ENCODE data around the gene SLC9A9. TPM values are rescaled to one million over a fixed set of nuclear protein-coding genes. Genes with fewer than 3 reads are reported as not detected.

SLC9A9 gene
- total RNA-seq, 2 donors from 2014 or later, result 29.6 to 60.1 TPM

GRCh38 chr3:143693506-143693905 lies 154.8 kb downstream of the SLC9A9 start:
- DNase-seq (ENCODE audit: low spot score) (no peak), ATAC-seq (ENCODE audit: insufficient number of reproducible peaks, low FRiP score, low read depth) (no peak)
- no peak overlapping the region for H3K4me3 ChIP-seq
- H3K9me3 ChIP-seq, result no peaks in the 10 kb centered on the region
- TF ChIP-seq CTCF (IDR thresholded peaks at IDR 0.05), result no peak
- H3K36me3 ChIP-seq, result no peaks in the 10 kb centered on the region
- no peak overlapping the region for H3K27ac ChIP-seq
- no peaks in the 10 kb centered on the region for H3K4me1 ChIP-seq (ENCODE audit: control insufficient read depth in 1 of 2, low read depth in 2 of 2)
- no peaks in the 10 kb centered on the region for H3K27me3 ChIP-seq (replicated peaks; ENCODE audit: insufficient read depth)

DNA sequence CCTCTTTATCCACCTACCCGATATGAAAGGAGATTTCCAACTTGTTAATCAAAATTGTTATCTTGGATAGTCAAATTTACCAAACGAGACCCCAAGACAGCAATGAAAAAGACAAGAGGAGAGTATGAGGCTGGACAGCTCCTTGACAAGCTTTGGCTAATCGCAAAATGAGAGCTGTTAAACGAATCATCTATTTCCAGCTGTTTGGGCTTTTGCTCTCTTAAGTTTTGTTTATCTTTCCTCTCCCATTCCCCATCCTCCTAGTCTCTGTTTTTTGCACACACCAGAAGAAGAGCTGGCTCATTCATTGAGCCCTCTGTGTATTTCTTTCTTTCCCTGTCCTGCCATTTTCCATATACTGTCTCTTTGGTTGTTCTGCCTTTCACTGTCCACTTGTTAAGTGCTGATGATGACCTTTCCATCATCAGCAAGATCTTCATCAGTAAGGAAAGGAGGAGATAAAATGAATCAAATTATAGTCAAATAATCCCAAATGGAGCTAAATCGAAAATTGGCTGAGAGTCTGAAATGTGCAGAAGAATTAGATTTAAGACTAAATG lies 161.6 kb downstream of the SLC9A9 start:
- Histone ChIP-seq H3K27ac (no peak overlapping the region), H3K9me3 (no peaks in the 10 kb centered on the region), H3K36me3 (no peaks in the 10 kb centered on the region), H3K4me3 (no peak overlapping the region), H3K27me3 (replicated peaks; ENCODE audit: insufficient read depth) (no peaks in the 10 kb centered on the region), H3K4me1 (ENCODE audit: control insufficient read depth in 1 of 2, low read depth in 2 of 2) (no peaks in the 10 kb centered on the region)
- DNase-seq (ENCODE audit: low spot score) (no peak), ATAC-seq (ENCODE audit: insufficient number of reproducible peaks, low FRiP score, low read depth) (no peak)
- TF ChIP-seq CTCF (IDR thresholded peaks at IDR 0.05), result no peak

GRCh38 chr3:143685491-143685890 lies 162.8 kb downstream of the SLC9A9 start:
- H3K4me3 ChIP-seq, result no peak overlapping the region
- H3K9me3 ChIP-seq, result no peaks in the 10 kb centered on the region
- no peak for DNase-seq (ENCODE audit: low spot score)
- no peak for ATAC-seq (ENCODE audit: insufficient number of reproducible peaks, low FRiP score, low read depth)
- TF ChIP-seq CTCF (IDR thresholded peaks at IDR 0.05), result no peak
- H3K27ac ChIP-seq, result no peak overlapping the region
- no peaks in the 10 kb centered on the region for H3K36me3 ChIP-seq
- H3K4me1 ChIP-seq (ENCODE audit: control insufficient read depth in 1 of 2, low read depth in 2 of 2), result no peaks in the 10 kb centered on the region
- H3K27me3 ChIP-seq (replicated peaks; ENCODE audit: insufficient read depth), result no peaks in the 10 kb centered on the region

DNA sequence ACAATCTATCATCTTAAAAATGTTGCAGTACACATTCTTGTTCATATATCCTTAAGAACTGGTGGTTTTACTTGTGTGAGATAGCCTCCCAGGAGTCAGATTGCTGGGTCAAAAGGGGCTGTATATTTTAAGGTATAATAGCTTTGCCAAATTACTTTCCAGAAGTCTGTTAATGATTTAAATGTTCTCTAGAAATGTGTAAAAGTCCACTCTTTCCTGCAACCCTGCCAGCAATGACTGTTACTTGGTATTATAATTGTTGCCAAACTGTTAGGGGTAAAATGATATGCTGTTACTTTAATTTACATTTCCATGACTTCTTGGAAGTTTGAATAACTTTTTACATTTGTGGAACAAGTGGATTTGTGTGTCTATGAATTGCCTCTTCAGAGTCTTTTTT lies 170.8 kb downstream of the SLC9A9 start:
- Histone ChIP-seq H3K27me3 (replicated peaks; ENCODE audit: insufficient read depth) (no peaks in the 10 kb centered on the region), H3K4me1 (ENCODE audit: control insufficient read depth in 1 of 2, low read depth in 2 of 2) (no peaks in the 10 kb centered on the region), H3K9me3 (no peaks in the 10 kb centered on the region), H3K4me3 (no peak overlapping the region), H3K27ac (no peak overlapping the region), H3K36me3 (no peaks in the 10 kb centered on the region)
- ATAC-seq (ENCODE audit: insufficient number of reproducible peaks, low FRiP score, low read depth) (no peak), DNase-seq (ENCODE audit: low spot score) (no peak)
- TF ChIP-seq CTCF (IDR thresholded peaks at IDR 0.05), result no peak

- DNase-seq (ENCODE audit: low spot score) (no peak), ATAC-seq (ENCODE audit: insufficient number of reproducible peaks, low FRiP score, low read depth) (no peak)
- Histone ChIP-seq H3K9me3 (no peaks in the 10 kb centered on the region), H3K36me3 (no peaks in the 10 kb centered on the region), H3K27ac (no peak overlapping the region), H3K27me3 (replicated peaks; ENCODE audit: insufficient read depth) (no peaks in the 10 kb centered on the region), H3K4me1 (ENCODE audit: control insufficient read depth in 1 of 2, low read depth in 2 of 2) (no peaks in the 10 kb centered on the region), H3K4me3 (no peak overlapping the region)
- TF ChIP-seq CTCF (IDR thresholded peaks at IDR 0.05), result no peak
Measured at GRCh38 chr3:143676747-143677146, 171.5 kb downstream of the SLC9A9 start.
